CD14-positive monocyte (primary cell): ENCODE measurements around the gene PFKP. TPM values are rescaled to one million over a fixed set of nuclear protein-coding genes. Genes with fewer than 3 reads are reported as not detected.

ENCODE experiments used
- DNase-seq, 3 donors: peaks; one replicate each; pipeline ENCODE4 v3.0.0-alpha.2; 2011 to 2022
- H2AFZ ChIP-seq: 2 replicates; pipeline ENCODE4 v1.6.0; 2012; ENCODE audit warnings: mild to moderate bottlenecking, low read depth, low read length, inconsistent platforms; ENCODE audit not compliant: insufficient read depth, poor library complexity, severe bottlenecking
- H3K27ac ChIP-seq, 2 donors: 1 replicate in 1 of 2; 2 replicates in 1 of 2; pipeline ENCODE4 v1.5.1; 2012 to 2013; ENCODE audit warnings: low read length in 2 of 2, control low read depth in 1 of 2, inconsistent platforms in 1 of 2, low read depth in 1 of 2, mild to moderate bottlenecking in 1 of 2
- H3K27me3 ChIP-seq, 2 donors: one replicate each; pipeline versions ENCODE4 v1.6.0 to v1.6.1; 2011 to 2013; ENCODE audit warnings: low read length in 2 of 2; ENCODE audit not compliant: control insufficient read depth in 2 of 2, insufficient read depth in 2 of 2
- H3K36me3 ChIP-seq, 2 donors: replicated peaks in 1 of 2; 1 replicate in 1 of 2; 2 replicates in 1 of 2; pipeline versions ENCODE4 v1.5.1 to v1.6.1; 2012 to 2013; ENCODE audit warnings: low read length in 2 of 2, control low read depth in 1 of 2, inconsistent platforms in 1 of 2, mild to moderate bottlenecking in 1 of 2; ENCODE audit not compliant: insufficient read depth in 2 of 2, control insufficient read depth in 1 of 2
- H3K4me1 ChIP-seq, 2 donors: 1 replicate in 1 of 2; 2 replicates in 1 of 2; pipeline versions ENCODE4 v1.5.1 to v1.6.1; 2012 to 2013; ENCODE audit warnings: low read length in 2 of 2, control low read depth in 1 of 2, inconsistent platforms in 1 of 2, mild to moderate bottlenecking in 1 of 2, moderate library complexity in 1 of 2; ENCODE audit not compliant: insufficient read depth in 2 of 2, control insufficient read depth in 1 of 2
- H3K4me2 ChIP-seq: replicated peaks from 2 replicates; pipeline ENCODE3; 2012; ENCODE audit warnings: low read length, moderate library complexity, mild to moderate bottlenecking; ENCODE audit not compliant: poor library complexity, severe bottlenecking; ENCODE audit errors: extremely low read depth
- H3K4me3 ChIP-seq, 3 experiments: fragments of 200-600 bp in 1 of 3; sonication (generic) in 1 of 3; replicated peaks in 1 of 3; 1 replicate in 2 of 3; 2 replicates in 1 of 3; pipeline ENCODE4 v1.5.1; 2011 to 2013; ENCODE audit warnings: low read length in 3 of 3, mild to moderate bottlenecking in 3 of 3, control low read depth in 2 of 3, low read depth in 2 of 3, inconsistent platforms in 1 of 3, moderate library complexity in 1 of 3
- H3K79me2 ChIP-seq: 2 replicates; pipeline ENCODE4 v1.6.0; 2012; ENCODE audit warnings: mild to moderate bottlenecking, control low read depth, inconsistent platforms, low read length, moderate library complexity; ENCODE audit not compliant: insufficient read depth
- H3K9ac ChIP-seq: 2 replicates; pipeline ENCODE4 v1.6.0; 2017; ENCODE audit warnings: low read length, mild to moderate bottlenecking; ENCODE audit not compliant: insufficient read depth, poor library complexity, severe bottlenecking
- H3K9me3 ChIP-seq, 2 donors: replicated peaks in 1 of 2; 1 replicate in 1 of 2; 2 replicates in 1 of 2; pipeline versions ENCODE4 v1.5.1 to v1.6.1; 2012 to 2013; ENCODE audit warnings: low read length in 2 of 2, control low read depth in 1 of 2; ENCODE audit not compliant: control insufficient read depth in 1 of 2, insufficient read depth in 1 of 2
- H4K20me1 ChIP-seq: 2 replicates; pipeline ENCODE4 v1.6.0; 2012; ENCODE audit warnings: mild to moderate bottlenecking, low read length, control low read depth, moderate library complexity; ENCODE audit not compliant: insufficient read depth
- H3K27ac Mint-ChIP-seq, 7 donors: one replicate each; pipeline ENCODE4 v1.8.0; 2020; ENCODE audit warnings: mild to moderate bottlenecking in 7 of 7, mixed read lengths in 7 of 7, moderate library complexity in 6 of 7, inconsistent platforms in 2 of 7
- H3K27me3 Mint-ChIP-seq, 3 donors: one replicate each; pipeline ENCODE4 v1.8.0; 2021 to 2022; ENCODE audit warnings: low read depth in 3 of 3, mild to moderate bottlenecking in 3 of 3, mixed read lengths in 3 of 3, moderate library complexity in 3 of 3, inconsistent platforms in 1 of 3
- H3K36me3 Mint-ChIP-seq, 2 donors: one replicate each; pipeline ENCODE4 v1.8.0; 2020; ENCODE audit warnings: mixed read lengths in 2 of 2, inconsistent platforms in 1 of 2, mild to moderate bottlenecking in 1 of 2
- H3K4me1 Mint-ChIP-seq: one replicate; pipeline ENCODE4 v1.8.0; 2020; ENCODE audit warnings: mild to moderate bottlenecking, mixed read lengths
- H3K4me3 Mint-ChIP-seq, 2 donors: one replicate each; pipeline ENCODE4 v1.8.0; 2020; ENCODE audit warnings: mild to moderate bottlenecking in 2 of 2, mixed read lengths in 2 of 2, moderate library complexity in 1 of 2
- H3K9me3 Mint-ChIP-seq, 7 donors: one replicate each; pipeline ENCODE4 v1.8.0; 2020 to 2022; ENCODE audit warnings: mixed read lengths in 7 of 7, mild to moderate bottlenecking in 6 of 7, moderate library complexity in 6 of 7, inconsistent platforms in 2 of 7
- CTCF ChIP-seq: fragments of 200-600 bp; IDR thresholded peaks from one replicate; pipeline ENCODE4 v1.8.0; 2022; ENCODE audit warnings: antibody characterized with exemption, mild to moderate bottlenecking
- WGBS: methylation state at CpG from one replicate; pipeline ENCODE4 v1.1.5; 2013; ENCODE audit warnings: missing lambda C conversion rate; ENCODE audit not compliant: insufficient coverage; 5-methylcytosine and 5-hydroxymethylcytosine counted together
- intact Hi-C, 2 donors: fragments of 100-400 bp; cut with micrococcal nuclease; formaldehyde crosslinking; loops; one replicate each; pipeline versions ENCODE4 v1.15.0 to v1.15.1; 2023
- polyA plus RNA-seq, 3 donors: library from polyadenylated mRNA; depleted of rRNA in 1 of 3; unstranded in 2 of 3; stranded (reverse) in 1 of 3; fragments of 300-500 nt in 2 of 3; fragments of >200 nt in 1 of 3; fragmentation: Illumina TruSeq in 2 of 3; gene quantifications; 1 replicate in 2 of 3; 2 replicates in 1 of 3; pipeline ENCODE4 v1.2.3, GENCODE V29; 2012 to 2021

The PFKP gene
- polyA plus RNA-seq, 3 donors: 6.5 to 14.2 (median 8.1) TPM

- TF ChIP-seq CTCF: no peak
- H3K27me3 ChIP-seq: no peaks in the 10 kb centered on the region
- H3K9ac ChIP-seq: no peak overlapping the region
- Mint-ChIP-seq H3K27me3 (peaks cover 5 to 11% (median 5%) of the 10 kb centered on the region in 3 donors), H3K4me1 (peaks cover 43% of the 10 kb centered on the region), H3K4me3 (no peak overlapping the region), H3K9me3 (peaks cover 8 to 16% (median 11%) of the 10 kb centered on the region in 7 donors), H3K27ac (peak overlapping the region in 4 of 7 donors; percentile 50 to 90 (median 68)), H3K36me3 (peaks cover 0 to 2% of the 10 kb centered on the region in 2 donors)
- peaks cover 0 to 7% of the 10 kb centered on the region in 2 donors for H3K9me3 ChIP-seq
- no peak overlapping the region for H2AFZ ChIP-seq
- no peaks in the 10 kb centered on the region for H3K36me3 ChIP-seq
- intact Hi-C loops: no loop called here
- peaks cover 34 to 51% of the 10 kb centered on the region in 2 donors for H3K4me1 ChIP-seq
- DNase-seq: no peak
- no peaks in the 10 kb centered on the region for H3K79me2 ChIP-seq
- H3K27ac ChIP-seq: peak overlapping the region in 1 of 2 donors; percentile 82
- no peak overlapping the region for H3K4me3 ChIP-seq
- H4K20me1 ChIP-seq: no peaks in the 10 kb centered on the region
- no peak overlapping the region for H3K4me2 ChIP-seq
- 92% methylated on average over 3 of the region's 4 CpGs for WGBS
Measured at GRCh38 chr10:3037182-3037581, 30.2 kb upstream of the PFKP start.

GRCh38 chr10:3040069-3040468 is 27.3 kb upstream of the PFKP start:
- Histone ChIP-seq H3K4me1 (peaks cover 24 to 38% of the 10 kb centered on the region in 2 donors), H3K36me3 (no peaks in the 10 kb centered on the region), H3K4me2 (no peak overlapping the region), H3K4me3 (no peak overlapping the region), H4K20me1 (no peaks in the 10 kb centered on the region), H3K9me3 (peaks cover 0 to 7% of the 10 kb centered on the region in 2 donors), H3K27me3 (no peaks in the 10 kb centered on the region), H3K79me2 (no peaks in the 10 kb centered on the region), H3K9ac (no peak overlapping the region), H2AFZ (no peak overlapping the region), H3K27ac (no peak overlapping the region)
- Mint-ChIP-seq H3K9me3 (peaks cover 8 to 16% (median 9%) of the 10 kb centered on the region in 7 donors), H3K4me3 (peak overlapping the region in 1 of 2 donors; percentile 69), H3K36me3 (peaks cover 0 to 2% of the 10 kb centered on the region in 2 donors), H3K4me1 (peaks cover 35% of the 10 kb centered on the region), H3K27ac (peak overlapping the region in 5 of 7 donors; percentile 35 to 82 (median 50)), H3K27me3 (peaks cover 1 to 8% (median 6%) of the 10 kb centered on the region in 3 donors)
- no CpG with 5 or more reads among the region's 1 CpG for WGBS
- intact Hi-C loops: loop anchor here (5.0 kb wide), 1 partner anchor 113 kb away; no protein-coding TSS in a partner anchor
- peak in 2 of 3 donors; percentile 12 to 13 for DNase-seq
- TF ChIP-seq CTCF: no peak
